GM18858 (cell line): ENCODE results near the gene MED23.

Experiments used
- ATAC-seq: cut with Tn5 transposase; IDR thresholded peaks from one replicate; pipeline ENCODE4 v1.9.1; 2021; ENCODE audit not compliant: unreplicated experiment

Gene MED23

DNA sequence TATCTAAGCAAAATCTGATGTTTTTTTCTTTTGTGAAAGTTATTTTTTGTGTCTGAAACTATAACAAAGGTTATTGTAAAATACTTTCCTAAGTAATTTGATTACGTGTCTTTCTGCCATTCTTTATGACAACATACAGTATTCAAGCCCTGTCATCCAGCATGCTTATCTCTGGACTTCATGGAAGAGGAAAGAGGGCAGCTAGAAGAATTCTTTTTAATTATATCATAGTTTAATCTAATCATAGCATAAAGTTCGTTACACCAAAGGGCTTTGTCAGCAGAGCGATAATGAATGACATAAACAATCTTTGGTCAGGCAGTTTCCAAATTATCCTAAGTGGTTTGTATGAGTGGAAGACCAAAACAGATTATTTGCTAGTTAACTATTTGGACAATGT, 12.5 kb upstream of the MED23 start:
- no peak for ATAC-seq

DNA sequence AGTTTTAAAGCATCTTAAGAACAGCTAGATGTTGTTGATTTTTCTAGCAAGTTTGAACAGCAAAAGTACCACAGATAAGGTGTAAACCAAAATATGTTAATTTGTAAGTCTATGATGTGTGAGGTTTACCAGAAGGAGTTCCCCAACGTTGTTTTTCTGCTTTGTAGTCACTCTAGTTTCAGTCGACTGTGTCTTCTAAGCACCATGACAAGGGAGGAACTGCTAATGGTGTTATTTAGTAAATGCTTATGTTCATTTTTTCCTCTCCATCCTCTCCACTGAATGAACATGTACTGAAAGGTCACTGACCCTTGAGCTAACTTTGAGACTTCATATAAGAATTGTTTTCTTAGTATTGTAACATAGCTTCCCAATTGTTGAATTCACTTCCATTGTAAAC, 12.1 kb upstream of the MED23 start:
- ATAC-seq: peak; percentile 41

DNA sequence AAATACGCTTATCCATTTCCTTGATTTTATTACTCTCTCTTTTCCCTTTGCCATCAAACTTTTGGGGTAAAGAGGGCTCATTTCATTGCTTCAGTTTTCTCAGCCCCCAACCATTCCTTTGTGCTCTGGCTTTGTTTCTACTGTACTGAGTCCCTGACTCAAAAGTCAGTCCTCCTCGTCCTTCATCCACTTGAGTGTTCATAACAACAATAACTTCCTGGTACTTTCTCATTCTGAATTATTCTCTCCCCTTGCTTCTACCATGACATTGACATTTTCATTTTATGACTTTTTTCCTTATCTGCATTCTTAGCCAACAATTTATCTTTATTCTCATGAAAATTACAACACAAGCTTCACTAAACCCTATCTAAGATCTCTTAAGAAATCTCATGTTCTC, 10.0 kb upstream of the MED23 start:
- no peak for ATAC-seq

DNA sequence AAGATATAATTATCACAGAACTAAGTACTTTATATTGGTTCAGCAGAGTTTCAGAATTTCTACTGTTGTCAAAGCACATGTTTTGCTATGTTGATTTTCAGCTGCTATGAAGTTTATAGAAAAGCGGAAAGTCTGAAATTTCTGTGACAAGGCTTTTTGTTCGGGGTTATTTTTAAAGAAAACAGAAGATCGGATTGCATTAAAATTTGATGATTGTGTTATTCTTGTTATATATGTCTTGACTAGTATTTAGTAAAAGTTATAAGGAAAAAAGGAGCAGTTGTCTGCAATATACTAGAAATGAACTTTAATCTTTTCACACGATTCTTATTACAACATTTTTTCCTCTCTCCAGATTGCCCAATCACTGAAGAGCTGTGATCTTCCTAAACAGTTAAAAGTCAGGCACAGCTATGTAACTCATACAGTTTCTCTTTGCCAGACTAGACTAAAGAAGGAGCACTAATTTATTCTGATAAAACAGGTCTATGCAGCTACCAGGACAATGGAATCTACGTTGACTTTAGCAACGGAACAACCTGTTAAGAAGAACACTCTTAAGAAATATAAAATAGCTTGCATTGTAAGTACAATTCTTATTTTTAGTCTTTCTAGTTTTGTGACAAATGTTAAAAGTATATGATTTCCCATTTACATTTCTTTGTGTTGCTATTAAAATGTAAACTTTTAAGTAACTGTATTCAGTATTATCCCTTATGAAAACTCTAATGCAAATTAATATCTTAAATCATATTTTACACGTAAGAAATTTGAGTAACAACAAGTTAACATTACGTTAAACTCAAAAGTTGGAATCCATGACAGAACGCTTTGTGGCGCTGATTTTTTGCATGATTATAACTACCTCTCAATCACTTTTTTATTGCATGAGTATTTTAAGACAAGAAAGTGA, 9.1 kb upstream of the MED23 start, which contains the start of gene ENPP3:
TSS of gene ENPP3 (plus strand) at position 423 of the 913 bp plus-strand sequence. CDS start at position 506, 83 bp downstream.
- ATAC-seq: no peak

DNA sequence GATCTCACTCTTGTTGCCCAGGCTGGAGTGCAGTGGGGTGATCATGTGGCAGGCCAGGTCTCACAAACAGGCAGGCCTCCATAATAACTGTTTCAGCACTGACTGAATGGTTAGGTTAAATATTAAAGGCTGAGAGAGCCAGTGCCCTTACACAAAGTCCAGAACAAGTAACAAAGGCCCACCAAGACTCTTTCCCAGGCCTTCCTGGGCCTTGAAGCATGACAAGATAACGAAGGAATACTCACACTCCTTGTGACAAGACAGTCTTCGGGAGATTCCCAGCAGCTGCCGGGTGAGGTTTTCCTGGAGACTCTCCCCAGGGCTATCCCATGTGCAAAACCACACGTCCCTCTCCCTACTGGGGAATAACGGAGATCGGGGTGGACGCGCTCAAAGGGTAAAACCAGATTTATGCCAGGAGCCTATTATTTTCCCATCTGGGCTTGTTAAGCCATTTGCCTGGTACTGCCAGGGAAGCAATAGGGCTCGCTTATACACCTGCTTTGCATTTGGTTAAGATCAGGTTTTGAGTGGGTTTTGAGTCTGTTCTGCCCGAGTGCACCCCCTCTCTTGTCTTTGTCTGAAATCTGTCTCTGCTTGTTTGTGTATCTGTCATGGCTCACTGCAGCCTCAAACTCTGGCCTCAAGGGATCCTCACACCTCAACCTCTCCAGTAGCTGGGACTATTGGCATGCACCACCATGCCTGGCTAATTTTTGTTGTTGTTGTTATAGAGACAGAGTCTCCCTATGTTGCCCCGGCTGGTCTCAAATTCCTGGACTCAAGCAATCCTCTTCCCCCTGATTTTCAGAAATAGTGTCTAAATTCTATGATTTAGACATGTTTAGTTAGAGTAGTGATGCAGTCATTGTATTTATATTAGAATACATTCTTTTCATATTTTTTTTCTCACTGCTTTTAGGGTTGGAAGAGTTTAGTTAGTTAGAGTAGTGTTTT, 7.6 kb upstream of the MED23 start:
- ATAC-seq: peak; percentile 87

DNA sequence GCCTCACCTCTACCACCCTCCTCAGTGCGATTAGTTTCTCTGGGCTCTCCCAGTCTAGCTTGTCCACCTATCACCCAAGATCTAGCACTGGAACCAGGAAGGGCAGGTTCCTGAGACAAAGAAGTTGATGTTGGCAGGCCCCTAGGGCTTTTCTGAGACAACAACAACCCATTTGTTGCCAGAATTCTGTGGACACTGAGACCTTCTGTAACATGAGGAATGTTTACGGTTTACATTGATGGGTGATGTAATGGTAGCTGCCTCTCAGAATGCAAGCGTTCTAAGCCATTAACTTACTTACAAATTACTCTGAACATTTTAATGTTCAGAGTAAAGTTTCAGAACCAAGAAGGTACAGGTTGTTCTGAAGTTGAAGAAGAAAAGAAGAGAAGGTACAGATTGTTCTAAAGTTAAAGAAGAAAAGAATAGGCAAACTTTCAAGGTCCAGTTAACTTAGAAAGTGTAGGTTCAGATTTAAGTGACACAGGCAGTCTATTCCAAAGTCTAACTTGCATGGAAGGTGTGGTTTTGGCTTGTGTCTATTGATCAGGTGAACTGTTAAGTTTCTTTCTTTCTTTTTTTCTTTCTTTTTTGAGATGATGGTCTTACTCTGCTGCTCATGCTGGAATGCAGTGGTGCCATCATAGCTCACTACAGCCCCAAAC, 3.7 kb upstream of the MED23 start:
- ATAC-seq: no peak

DNA sequence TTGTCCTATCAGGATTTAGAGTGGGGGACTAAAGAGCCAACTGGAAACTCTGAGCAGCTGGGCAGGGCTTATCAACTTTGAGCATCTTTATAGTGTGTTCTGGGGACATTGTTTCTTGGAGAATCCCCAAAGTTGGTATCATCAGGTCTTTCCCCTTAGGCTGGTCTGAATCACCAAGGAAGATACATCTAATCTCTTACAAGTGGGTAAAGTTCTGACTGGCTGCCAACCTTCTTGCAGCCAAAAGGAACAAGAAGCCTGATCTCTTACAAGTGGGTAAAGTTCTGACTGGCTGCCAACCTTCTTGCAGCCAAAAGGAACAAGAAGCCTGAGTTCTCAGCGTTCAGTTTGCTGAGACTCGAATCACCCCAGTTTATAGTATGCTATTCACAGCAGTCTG, 1.6 kb upstream of the MED23 start:
- no peak for ATAC-seq

DNA sequence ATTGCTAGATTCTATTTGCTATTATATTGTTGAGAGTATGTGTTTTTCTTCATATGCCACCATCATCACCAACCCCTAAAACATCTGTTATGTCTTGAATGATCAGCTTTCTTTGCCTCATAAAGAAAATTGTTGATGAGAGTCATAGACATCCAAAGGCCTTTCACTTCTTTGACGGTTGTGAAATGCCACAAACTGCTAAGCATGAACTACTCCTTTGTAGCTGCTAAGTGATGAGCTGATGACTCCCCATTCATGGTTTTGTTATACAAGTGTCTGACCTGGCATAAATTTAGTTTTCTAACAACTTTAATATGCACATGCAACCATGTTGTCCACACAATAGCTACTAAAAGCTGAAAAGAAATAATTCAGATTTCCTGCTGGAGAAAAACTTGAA, 684 bp upstream of the MED23 start:
- no peak for ATAC-seq

DNA sequence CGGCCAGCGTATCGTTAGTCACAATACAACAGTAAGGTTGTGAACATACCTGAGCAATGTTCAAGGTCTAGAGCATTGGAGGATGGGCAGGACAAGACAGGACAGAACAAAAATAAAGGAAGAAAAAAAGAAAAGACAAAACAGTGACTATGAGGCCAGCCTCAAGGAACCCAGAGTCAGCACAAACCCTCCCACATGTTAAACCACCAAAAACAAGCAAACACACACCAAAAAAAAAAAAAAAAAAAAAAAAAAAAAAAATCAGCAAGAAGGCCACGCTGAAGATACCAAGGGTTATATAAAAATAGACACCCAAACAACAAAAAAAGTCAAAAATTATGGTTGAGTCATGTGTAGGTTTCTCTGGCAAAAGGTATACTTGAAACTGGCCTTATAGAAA, 12.8 kb downstream of the MED23 start:
- ATAC-seq: no peak

DNA sequence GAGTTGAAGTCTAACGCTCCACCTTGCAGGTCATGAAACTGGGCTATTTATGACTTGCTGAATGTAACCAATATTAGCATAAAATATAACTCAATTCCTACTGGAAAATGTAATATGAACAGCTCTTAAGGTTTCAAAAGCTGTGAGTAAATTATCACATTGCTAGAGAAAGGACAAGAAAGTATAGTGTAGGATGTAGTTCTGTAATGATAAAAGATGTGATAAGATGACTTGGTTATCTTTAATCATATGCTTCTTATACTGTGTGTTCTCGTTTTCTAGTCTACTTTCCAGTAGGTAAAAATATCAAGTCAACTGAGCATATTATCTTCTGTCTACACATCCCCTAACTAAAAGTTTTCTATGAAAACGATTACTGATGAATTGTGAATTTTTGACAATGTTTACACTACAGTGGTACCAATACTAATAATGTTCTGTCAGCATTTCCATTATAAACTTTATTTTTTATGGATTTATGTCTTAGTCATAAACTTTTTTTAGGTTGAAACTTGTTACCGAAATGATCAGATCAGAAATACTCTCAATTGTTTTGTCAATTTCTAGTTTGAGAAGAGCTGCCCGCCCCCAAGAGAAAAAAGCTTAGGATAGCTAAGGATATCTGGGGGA, 14.6 kb downstream of the MED23 start:
- no peak for ATAC-seq

DNA sequence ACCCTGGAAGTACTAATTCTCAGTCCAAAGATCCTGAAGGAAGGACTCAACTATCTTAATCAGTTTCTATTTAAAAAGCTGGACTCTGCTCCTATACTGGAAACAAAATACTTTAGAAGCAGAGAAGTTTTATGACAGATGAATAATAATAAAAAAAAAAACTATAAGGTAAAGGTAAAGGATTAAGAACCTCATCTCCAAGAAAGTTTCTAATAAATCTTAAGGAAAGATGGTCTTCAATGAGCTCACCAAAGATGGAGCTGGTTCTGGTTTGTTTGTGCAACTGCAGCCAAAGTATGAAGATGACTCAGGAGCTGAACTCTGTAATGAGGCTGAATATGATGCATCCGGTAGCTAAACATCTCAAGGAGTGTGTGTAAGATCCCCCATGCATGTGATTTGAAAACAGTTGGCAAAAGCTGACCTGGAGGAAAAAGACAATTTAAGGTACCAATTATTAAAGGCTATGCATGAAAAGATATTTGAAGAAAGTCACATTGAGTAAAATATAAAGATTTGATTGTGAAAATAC, 25.2 kb downstream of the MED23 start:
- ATAC-seq: no peak

DNA sequence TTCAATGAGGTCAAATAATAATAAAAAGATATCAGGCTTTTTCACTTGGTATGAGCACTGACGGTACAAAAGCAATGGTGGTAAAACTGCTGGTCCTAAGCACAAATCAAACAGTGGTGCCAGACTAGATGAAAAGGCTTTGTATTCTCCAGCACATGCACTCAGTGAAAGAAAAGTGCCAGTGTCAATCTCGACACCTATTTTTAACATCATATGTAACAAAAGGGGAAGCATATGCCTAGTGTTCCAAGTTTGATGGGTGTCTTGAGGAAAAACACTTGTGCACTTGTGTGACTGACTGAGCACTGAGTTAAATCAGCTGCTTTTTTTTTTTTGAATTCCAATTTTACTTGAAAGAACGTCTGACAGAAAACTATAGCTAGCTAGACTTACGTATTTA, 27.3 kb downstream of the MED23 start:
- no peak for ATAC-seq

DNA sequence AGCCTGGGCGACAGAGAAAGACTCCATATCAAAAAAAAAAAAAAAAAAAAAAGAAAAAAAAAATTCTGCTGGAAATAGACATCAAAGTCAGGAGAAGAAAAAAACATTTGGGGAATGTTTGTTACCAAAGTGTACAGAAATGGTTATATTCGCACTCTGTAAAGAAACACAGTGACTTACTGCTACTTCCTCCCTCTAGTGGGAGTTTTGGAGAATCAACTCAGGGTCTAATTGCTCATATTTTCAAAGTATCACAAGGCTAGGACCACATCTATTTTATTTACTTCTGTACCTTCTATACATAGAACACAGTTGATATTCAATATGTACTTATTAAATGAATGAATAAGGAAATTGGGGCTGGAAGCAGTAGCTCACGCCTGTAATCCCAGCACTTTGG, 30.6 kb downstream of the MED23 start:
- ATAC-seq: no peak

DNA sequence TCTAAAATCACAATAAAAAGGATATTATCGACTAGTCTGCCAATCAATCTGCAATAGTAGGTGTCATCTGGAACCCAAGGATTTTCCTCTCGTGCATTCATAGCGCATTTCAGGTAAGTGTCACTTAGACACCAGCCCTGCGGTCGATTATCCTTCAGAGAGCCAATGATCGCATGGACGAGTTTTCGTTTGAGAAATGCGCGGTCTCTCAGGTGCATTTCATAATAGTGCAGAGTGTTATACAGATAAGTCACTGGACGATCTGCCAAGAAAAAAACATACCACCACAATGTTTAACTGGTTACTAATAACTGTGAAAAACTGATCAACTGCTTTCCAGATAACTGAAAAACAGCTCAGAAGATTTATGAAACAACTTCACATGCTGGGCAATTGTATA, 34.0 kb downstream of the MED23 start:
- ATAC-seq: no peak

DNA sequence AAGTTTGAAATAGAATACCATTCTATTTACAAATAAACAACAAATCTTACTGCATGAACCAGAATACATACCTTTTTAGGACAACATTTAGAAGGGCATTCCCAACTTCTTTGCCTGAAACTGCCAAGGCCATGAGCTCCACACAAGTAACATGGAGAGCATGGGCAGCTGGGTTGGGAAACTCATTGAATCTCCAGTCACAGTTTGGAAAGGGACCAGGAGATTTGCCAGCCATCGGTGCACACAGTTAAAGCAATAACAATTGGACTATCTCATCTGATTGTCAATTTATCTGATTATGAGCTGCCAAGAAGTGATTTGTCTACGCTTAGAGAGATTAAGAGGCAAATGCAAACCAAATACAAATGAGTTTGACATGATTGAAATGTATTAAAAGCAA, 35.1 kb downstream of the MED23 start:
- no peak for ATAC-seq

DNA sequence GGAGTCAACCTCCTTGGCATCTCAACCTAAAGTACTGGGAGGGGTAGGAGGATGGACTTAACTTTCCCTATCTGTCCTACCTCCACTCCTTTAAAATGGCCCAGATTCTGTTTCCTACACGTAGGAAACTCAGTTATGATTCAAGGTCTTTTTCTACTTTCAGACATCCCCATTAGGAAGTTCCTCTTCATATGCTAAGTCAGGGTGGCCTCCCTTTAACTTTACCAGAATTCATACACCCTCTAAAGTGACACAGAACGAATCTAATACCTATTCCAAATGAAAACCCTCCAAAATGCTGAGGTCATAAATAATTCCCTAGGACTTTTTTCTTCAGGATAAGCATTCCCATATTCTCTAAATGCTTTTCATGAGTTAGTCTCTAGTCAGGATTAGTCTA, 39.4 kb downstream of the MED23 start:
- no peak for ATAC-seq

DNA sequence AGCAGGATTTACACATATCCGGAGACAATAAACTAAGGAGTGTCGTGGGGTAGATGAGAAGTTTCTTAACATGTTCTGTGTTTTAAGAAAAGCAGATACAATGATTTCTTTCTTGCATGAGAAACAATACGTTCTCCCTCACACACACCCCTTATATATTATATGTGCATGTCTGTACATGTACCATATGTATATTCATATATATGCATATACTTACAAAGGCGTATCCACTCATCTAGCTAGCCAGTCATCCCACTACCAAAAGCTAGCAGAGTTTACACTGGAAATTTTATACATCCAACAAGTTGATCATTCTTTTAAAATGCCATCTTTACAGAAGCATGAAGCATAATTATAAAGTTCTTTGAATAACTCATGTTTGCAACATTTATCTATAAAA, 40.1 kb downstream of the MED23 start:
- no peak for ATAC-seq

DNA sequence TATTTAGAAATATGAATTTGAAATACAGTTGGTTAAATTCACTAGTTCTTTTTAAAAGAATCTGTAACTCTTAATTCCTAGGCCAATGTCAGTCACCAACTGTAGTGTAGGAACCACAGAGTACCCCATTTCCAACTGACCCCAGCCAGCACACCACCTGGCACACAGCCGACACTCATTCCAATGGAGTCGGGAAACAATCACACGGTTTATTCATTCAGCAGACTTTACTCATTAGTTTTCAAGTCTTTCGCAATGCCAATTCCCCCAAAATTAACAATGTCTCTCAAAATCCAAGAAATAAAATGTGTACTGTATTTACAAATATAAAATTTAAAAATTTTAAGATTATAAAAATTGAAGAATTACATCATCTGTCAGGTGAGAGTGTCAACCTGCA, 41.5 kb downstream of the MED23 start:
- ATAC-seq: no peak

DNA sequence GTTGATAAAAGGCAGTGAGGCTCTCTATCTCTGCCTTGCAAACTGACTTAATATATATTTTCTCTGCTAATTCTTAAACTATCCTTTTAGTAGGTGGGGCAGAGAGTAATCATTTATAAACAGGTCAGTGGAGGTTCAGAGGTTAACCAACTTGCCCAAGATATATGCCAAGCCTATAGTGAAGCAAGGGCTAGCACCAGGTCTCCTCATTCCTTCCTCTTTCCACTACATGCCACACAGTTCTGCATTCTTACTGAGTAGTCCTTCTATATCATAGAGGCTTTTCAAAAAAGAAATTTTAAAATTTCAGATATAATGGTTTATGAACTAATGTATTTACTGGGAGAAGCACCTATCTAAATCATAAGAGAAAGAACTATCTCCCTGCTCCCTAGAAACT, 46.5 kb downstream of the MED23 start:
- ATAC-seq: no peak

DNA sequence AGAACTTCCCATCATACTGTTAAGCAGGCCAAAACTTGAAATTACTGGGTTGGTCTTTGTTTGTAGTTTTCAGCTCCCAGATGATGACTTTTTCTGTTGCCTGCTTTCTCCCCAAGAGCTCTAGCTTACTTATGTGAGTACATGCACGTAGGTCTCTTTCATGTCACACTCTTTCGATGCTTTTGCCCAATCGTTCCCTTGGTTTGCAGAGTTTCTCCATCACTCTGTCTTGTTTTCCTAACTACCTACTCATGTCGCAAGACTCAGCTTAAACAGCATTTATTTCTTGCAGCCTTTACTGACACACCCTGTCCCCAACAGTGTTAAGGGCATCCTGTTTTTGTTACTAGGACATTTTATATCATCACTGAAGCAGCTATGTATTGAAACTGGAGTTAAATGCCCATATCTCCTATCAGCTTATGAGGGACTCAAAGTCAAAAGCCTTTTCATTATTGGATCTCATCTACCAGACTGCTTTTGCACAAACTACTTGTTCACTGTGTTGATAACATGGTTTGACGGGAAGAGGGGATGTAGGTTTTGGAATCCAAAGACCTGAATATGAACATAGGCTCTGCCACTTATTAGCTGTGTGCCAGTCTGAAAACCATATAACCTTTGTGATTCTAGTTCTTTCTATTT, 52.1 kb downstream of the MED23 start:
- no peak for ATAC-seq
